NB4 (cell line): ENCODE results near the gene VAV2.

Experiments used
- DNase-seq: peaks from one replicate; pipeline ENCODE4 v3.0.0; 2010; ENCODE audit warnings: low read depth
- H3K4me3 ChIP-seq: one replicate; pipeline ENCODE4 v1.5.1; 2011; ENCODE audit warnings: mild to moderate bottlenecking, low read depth, low read length, moderate library complexity
- MAX ChIP-seq: IDR thresholded peaks from 2 replicates; pipeline ENCODE4 v1.6.1; 2011; ENCODE audit warnings: low read depth, low read length
- MYC ChIP-seq: IDR thresholded peaks from 2 replicates; pipeline ENCODE4 v1.6.1; 2011; ENCODE audit warnings: low read depth, low read length
- POLR2A ChIP-seq: IDR thresholded peaks from 2 replicates; pipeline ENCODE4 v1.6.1; 2011; ENCODE audit warnings: mild to moderate bottlenecking; ENCODE audit not compliant: insufficient read length; ENCODE audit errors: extremely low read depth
- TF ChIP-seq, protein P1 (sequence below): IDR thresholded peaks from one replicate; pipeline ENCODE4 v1.5.1; 2012; ENCODE audit warnings: low read depth, low read length

Gene VAV2

GRCh38 chr9:133740911-133741310, 251.2 kb downstream of the VAV2 start:
- no peak overlapping the region for H3K4me3 ChIP-seq
- TF ChIP-seq MAX (no peak), MYC (no peak), POLR2A (no peak)
- TF ChIP-seq, protein P1, sequence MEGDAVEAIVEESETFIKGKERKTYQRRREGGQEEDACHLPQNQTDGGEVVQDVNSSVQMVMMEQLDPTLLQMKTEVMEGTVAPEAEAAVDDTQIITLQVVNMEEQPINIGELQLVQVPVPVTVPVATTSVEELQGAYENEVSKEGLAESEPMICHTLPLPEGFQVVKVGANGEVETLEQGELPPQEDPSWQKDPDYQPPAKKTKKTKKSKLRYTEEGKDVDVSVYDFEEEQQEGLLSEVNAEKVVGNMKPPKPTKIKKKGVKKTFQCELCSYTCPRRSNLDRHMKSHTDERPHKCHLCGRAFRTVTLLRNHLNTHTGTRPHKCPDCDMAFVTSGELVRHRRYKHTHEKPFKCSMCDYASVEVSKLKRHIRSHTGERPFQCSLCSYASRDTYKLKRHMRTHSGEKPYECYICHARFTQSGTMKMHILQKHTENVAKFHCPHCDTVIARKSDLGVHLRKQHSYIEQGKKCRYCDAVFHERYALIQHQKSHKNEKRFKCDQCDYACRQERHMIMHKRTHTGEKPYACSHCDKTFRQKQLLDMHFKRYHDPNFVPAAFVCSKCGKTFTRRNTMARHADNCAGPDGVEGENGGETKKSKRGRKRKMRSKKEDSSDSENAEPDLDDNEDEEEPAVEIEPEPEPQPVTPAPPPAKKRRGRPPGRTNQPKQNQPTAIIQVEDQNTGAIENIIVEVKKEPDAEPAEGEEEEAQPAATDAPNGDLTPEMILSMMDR, result no peak
- no peak for DNase-seq

DNA sequence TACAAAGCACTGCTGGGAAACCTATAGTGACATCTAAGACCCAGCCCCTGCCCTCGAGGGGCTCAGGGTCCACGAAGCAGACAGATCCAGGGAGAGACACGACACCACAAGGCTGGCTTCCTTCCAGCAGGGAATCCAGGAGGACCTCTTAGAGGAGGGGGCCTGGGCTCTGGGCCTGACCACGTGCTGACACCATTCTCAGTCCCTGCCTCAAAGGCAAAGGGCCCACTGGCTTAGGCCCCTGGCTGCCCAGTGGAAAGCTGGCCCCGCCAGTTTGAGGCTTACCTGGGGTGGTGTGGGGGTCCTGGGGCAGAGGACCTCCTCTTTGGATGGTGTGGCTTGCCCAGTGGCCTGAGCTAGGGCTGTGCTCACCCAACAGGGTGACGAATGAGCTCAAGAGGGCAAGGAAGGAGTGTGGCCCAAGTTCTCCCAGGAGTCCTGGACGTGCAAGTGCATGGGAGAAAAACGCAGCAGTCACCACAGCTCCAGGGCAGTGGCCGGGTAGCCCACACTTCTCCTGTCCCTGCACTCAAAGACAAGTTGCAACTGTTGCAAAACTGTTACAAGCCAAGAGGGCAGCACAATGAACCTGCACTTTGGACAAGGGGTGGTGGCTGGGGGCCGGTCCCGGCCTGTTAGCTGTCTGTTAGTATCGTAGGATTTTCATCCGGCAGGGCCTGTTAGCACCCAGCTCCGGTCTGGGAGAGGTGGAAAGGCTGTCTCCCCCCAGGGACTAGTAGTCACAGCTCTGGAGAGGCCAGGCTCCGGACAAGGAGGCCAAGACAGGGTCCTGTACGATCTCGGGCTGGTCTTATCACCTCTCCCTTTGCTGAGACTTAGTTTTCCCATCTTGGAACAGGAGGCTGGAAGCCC, 252.5 kb downstream of the VAV2 start:
- no peak overlapping the region for H3K4me3 ChIP-seq
- DNase-seq, result no peak
- no peak for TF ChIP-seq MAX

DNA sequence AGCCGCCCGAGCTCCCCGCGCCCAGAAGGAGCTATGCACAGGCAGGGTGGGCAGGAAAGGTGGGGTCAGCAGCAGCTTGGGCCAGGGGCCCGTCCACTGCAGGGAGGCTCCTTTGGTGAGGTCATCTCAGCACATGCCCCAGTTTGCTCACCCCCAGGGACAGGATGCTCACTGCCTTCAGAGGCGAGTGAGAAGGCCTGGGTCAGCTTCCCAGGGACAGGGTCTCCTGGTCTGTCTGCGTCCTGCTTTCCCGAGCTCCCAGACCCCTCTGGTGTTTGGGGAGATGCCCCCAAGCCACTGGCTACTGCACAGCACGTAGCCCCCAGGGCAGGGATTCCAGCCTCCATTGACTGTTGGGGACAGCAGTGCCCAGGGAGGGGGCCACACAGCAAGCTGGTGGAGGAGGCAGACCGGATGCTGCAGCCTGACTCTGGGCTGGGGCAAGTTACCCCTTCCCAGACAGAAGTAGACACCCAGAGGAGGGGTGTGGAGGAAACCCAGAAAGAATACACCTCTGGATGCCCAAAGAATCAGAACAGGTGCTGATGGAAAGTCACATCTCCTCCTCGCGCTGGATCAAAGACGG, 253.4 kb downstream of the VAV2 start:
- TF ChIP-seq POLR2A (no peak), MAX (no peak), MYC (no peak)
- TF ChIP-seq, protein P1, result no peak
- DNase-seq, result no peak
- no peak overlapping the region for H3K4me3 ChIP-seq

GRCh38 chr9:133737774-133738639, 254.1 kb downstream of the VAV2 start, which contains the start of gene SARDH:
SARDH (minus strand) TSS chr9:133738352; CDS start chr9:133734173, 4,179 bp downstream.
- H3K4me3 ChIP-seq, result no peak within 1 kb of the TSS
- peak; percentile 38 for DNase-seq
- TF ChIP-seq MAX, result no peak
- TF ChIP-seq, protein P1, result no peak
- TF ChIP-seq MYC, result no peak
- no peak for TF ChIP-seq POLR2A

GRCh38 chr9:133737071-133737773, 254.9 kb downstream of the VAV2 start:
- no peak overlapping the region for H3K4me3 ChIP-seq
- TF ChIP-seq MYC (no peak), MAX (no peak), POLR2A (no peak)
- TF ChIP-seq, protein P1, result no peak
- no peak for DNase-seq
